OCI-LY7 (cell line): ENCODE results near the gene UBE2M.

Experiments
- EZH2phosphoT487 ChIP-seq: fragments of 200-600 bp; sonication (generic); IDR thresholded peaks from 2 replicates; pipeline ENCODE4 v1.6.1; 2018; ENCODE audit warnings: low read depth, borderline replicate concordance, mild to moderate bottlenecking, mixed run types, antibody characterized with exemption, low read length, moderate library complexity, mixed read lengths
- TF ChIP-seq, protein P1 (sequence below): fragments of 200-600 bp; sonication (generic); conservative IDR thresholded peaks from 2 replicates; pipeline ENCODE4 v1.5.1; 2014; ENCODE audit warnings: mild to moderate bottlenecking, antibody characterized with exemption, low read length, moderate library complexity, mixed read lengths

- TF ChIP-seq, protein P1, sequence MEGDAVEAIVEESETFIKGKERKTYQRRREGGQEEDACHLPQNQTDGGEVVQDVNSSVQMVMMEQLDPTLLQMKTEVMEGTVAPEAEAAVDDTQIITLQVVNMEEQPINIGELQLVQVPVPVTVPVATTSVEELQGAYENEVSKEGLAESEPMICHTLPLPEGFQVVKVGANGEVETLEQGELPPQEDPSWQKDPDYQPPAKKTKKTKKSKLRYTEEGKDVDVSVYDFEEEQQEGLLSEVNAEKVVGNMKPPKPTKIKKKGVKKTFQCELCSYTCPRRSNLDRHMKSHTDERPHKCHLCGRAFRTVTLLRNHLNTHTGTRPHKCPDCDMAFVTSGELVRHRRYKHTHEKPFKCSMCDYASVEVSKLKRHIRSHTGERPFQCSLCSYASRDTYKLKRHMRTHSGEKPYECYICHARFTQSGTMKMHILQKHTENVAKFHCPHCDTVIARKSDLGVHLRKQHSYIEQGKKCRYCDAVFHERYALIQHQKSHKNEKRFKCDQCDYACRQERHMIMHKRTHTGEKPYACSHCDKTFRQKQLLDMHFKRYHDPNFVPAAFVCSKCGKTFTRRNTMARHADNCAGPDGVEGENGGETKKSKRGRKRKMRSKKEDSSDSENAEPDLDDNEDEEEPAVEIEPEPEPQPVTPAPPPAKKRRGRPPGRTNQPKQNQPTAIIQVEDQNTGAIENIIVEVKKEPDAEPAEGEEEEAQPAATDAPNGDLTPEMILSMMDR: no peak
- TF ChIP-seq EZH2phosphoT487: no peak
Measured at GRCh38 chr19:58516246-58516836, 42.1 kb downstream of the UBE2M start.
